Natural killer cell treated with Interleukin-12 subunit alpha and Interleukin-12 subunit beta and Interleukin-15 and Interleukin-18, amount 100 ng/mL, for 72 hours (primary cell): Measurements from ENCODE around the gene TMEM138. TPM values are rescaled to one million over a fixed set of nuclear protein-coding genes. Genes with fewer than 3 reads are reported as not detected.

Experiments used
- ATAC-seq, 2 donors: fragments of 150-1000 bp; cut with Tn5 transposase in 1 of 2; sonication (Bioruptor Pico), chemical (Tn5 transposase) in 1 of 2; 2 replicates each; pipeline ENCODE4 v1.10.0; 2021
- DNase-seq: peaks from one replicate; pipeline ENCODE4 v3.0.0; 2022; ENCODE audit warnings: low spot score
- H3K27ac Mint-ChIP-seq, 2 donors: 1 replicate in 1 of 2; 2 replicates in 1 of 2; pipeline ENCODE4 v1.8.0; 2022; ENCODE audit warnings: mixed read lengths in 2 of 2, mild to moderate bottlenecking in 1 of 2, moderate library complexity in 1 of 2
- H3K27me3 Mint-ChIP-seq, 2 donors: 1 replicate in 1 of 2; 2 replicates in 1 of 2; pipeline ENCODE4 v1.8.0; 2022; ENCODE audit warnings: mixed read lengths in 2 of 2
- H3K36me3 Mint-ChIP-seq: one replicate; pipeline ENCODE4 v1.8.0; 2022; ENCODE audit warnings: mixed read lengths
- H3K4me1 Mint-ChIP-seq, 2 donors: 1 replicate in 1 of 2; 2 replicates in 1 of 2; pipeline ENCODE4 v1.8.0; 2022; ENCODE audit warnings: low read depth in 2 of 2, mixed read lengths in 2 of 2, mild to moderate bottlenecking in 1 of 2
- H3K4me3 Mint-ChIP-seq: one replicate; pipeline ENCODE4 v1.8.0; 2022; ENCODE audit warnings: mixed read lengths
- H3K9me3 Mint-ChIP-seq: 2 replicates; pipeline ENCODE4 v1.8.0; 2022; ENCODE audit warnings: mixed read lengths
- total RNA-seq, 2 donors: library from RNA; stranded (reverse); gene quantifications; one replicate each; pipeline ENCODE4 v1.2.3, GENCODE V29; 2022

TMEM138 gene
- total RNA-seq, 2 donors from 2014 or later: 56.1 to 107 TPM

GRCh38 chr11:61417670-61418069 lies 55.5 kb downstream of the TMEM138 start:
- ATAC-seq: peak in 1 of 2 donors; percentile 13
- no peak overlapping the region for H3K4me3 Mint-ChIP-seq
- DNase-seq: no peak
- peaks cover 18 to 34% of the 10 kb centered on the region in 2 donors for H3K4me1 Mint-ChIP-seq
- peak overlapping the region; percentile 23 to 72 for H3K27ac Mint-ChIP-seq
- H3K9me3 Mint-ChIP-seq: no peaks in the 10 kb centered on the region
- no peaks in the 10 kb centered on the region for H3K27me3 Mint-ChIP-seq
- H3K36me3 Mint-ChIP-seq: peaks cover 47% of the 10 kb centered on the region

- H3K4me1 Mint-ChIP-seq: peaks cover 18 to 35% of the 10 kb centered on the region in 2 donors
- H3K36me3 Mint-ChIP-seq: peaks cover 47% of the 10 kb centered on the region
- no peak overlapping the region for H3K4me3 Mint-ChIP-seq
- peak overlapping the region; percentile 23 to 72 for H3K27ac Mint-ChIP-seq
- no peaks in the 10 kb centered on the region for H3K9me3 Mint-ChIP-seq
- no peak for ATAC-seq
- no peak for DNase-seq
- no peaks in the 10 kb centered on the region for H3K27me3 Mint-ChIP-seq
These were observed 56.0 kb downstream of the TMEM138 start for GRCh38 chr11:61418136-61418535.

Other genes with a start within 250 kb of the TMEM138 start
- 10 to 100 TPM in 1 of 2 donors, 1 to 10 TPM in 1; 9.7 to 13.3 TPM for gene VPS37C, start 200.9 kb upstream of the TMEM138 start, total RNA-seq
- not detected for gene PGA3, start 158.9 kb upstream of the TMEM138 start, total RNA-seq
- gene PGA4, start 140.0 kb upstream of the TMEM138 start, total RNA-seq: not detected
- not detected for gene PGA5, start 121.2 kb upstream of the TMEM138 start, total RNA-seq
- 1 to 10 TPM; 2.1 to 3.3 TPM for gene VWCE, start 67.1 kb upstream of the TMEM138 start, total RNA-seq
- gene DDB1, start 29.3 kb upstream of the TMEM138 start, total RNA-seq: 100 to 1,000 TPM; 241 to 276 TPM
- gene TKFC, start 29.1 kb upstream of the TMEM138 start, total RNA-seq: 10 to 100 TPM; 18.9 to 38.9 TPM
- gene CYB561A3, start 492 bp upstream of the TMEM138 start, total RNA-seq: 100 to 1,000 TPM in 1 of 2 donors, 10 to 100 TPM in 1; 33.0 to 112 TPM
- 10 to 100 TPM; 17.7 to 18.2 TPM for gene TMEM216, start 30.2 kb downstream of the TMEM138 start, total RNA-seq
- gene CPSF7, start 67.6 kb downstream of the TMEM138 start, total RNA-seq: 100 to 1,000 TPM; 101 to 132 TPM
- gene SDHAF2, start 67.8 kb downstream of the TMEM138 start, total RNA-seq: 10 to 100 TPM; 63.3 to 69.0 TPM
- not detected for gene LRRC10B, start 146.4 kb downstream of the TMEM138 start, total RNA-seq
- not detected for gene SYT7, start 218.7 kb downstream of the TMEM138 start, total RNA-seq